GM12878 (cell line): Measurements from ENCODE around the gene ROR2. TPM values are rescaled to one million over a fixed set of nuclear protein-coding genes. Genes with fewer than 3 reads are reported as not detected.

Experiments
- ATAC-seq: fragments of 200-7000 bp; cut with Tn5 transposase; 3 replicates; pipeline ENCODE4 v1.9.1; 2020; ENCODE audit warnings: mild to moderate bottlenecking, moderate library complexity
- BruUV-seq: library from RNA; stranded (reverse); fragments of 400-500 nt; replicated peaks from 2 replicates; lab custom pipeline; 2021; lab: Mats Ljungman, UMichigan
- CTCF ChIA-PET: fragments of 300-600 bp; sonication (Branson Sonifier 250); formaldehyde crosslinking; extraction: SDS; loops from one replicate; lab custom pipeline; 2021; ENCODE audit warnings: inconsistent platforms; lab: Yijun Ruan, JAX
- POLR2A ChIA-PET: fragments of 350-600 bp; formaldehyde crosslinking; extraction: SDS; loops from one replicate; lab custom pipeline; 2021; ENCODE audit warnings: inconsistent platforms; lab: Charles Lee
- RAD21 ChIA-PET: fragments of 300-600 bp; sonication (Branson Sonifier 250); formaldehyde crosslinking; loops from one replicate; lab custom pipeline; 2023; ENCODE audit warnings: antibody characterized with exemption; ENCODE audit not compliant: unreplicated experiment; lab: Charles Lee
- SMC1A ChIA-PET: fragments of 300-600 bp; sonication (Branson Sonifier 250); formaldehyde crosslinking; loops from one replicate; lab custom pipeline; 2023; ENCODE audit not compliant: unreplicated experiment, uncharacterized antibody; lab: Charles Lee
- DNase-seq: peaks from one replicate; pipeline ENCODE4 v3.0.0-alpha.2; 2011; ENCODE audit warnings: low read depth, low spot score
- FAIRE-seq: peaks from 3 replicates; lab custom pipeline; 2011; peaks lifted over from hg19 to GRCh38; lab: Jason Lieb, UNC
- H2AFZ ChIP-seq: 2 replicates; pipeline ENCODE4 v1.6.0; 2011; ENCODE audit warnings: low read depth, low read length, control low read depth; ENCODE audit not compliant: control insufficient read depth
- H3K27ac ChIP-seq: 2 replicates; pipeline ENCODE4 v1.5.1; 2011; ENCODE audit warnings: control low read depth; ENCODE audit not compliant: control insufficient read depth, insufficient read depth
- H3K27me3 ChIP-seq, 2 experiments: replicated peaks in 1 of 2; 2 replicates each; pipeline versions ENCODE4 v1.6.0 to v1.6.1; 2011; ENCODE audit warnings: low read length in 1 of 2; ENCODE audit not compliant: control insufficient read depth in 2 of 2, insufficient read depth in 2 of 2
- H3K36me3 ChIP-seq, 2 experiments: 2 replicates each; pipeline ENCODE4 v1.5.1; 2011; ENCODE audit warnings: low read length in 1 of 2; ENCODE audit not compliant: control insufficient read depth in 2 of 2, insufficient read depth in 2 of 2
- H3K4me1 ChIP-seq: 2 replicates; pipeline ENCODE4 v1.6.1; 2011; ENCODE audit warnings: mild to moderate bottlenecking, low read length, moderate library complexity, mixed read lengths; ENCODE audit not compliant: control insufficient read depth, insufficient read depth
- H3K4me2 ChIP-seq: 2 replicates; pipeline ENCODE4 v1.6.0; 2011; ENCODE audit warnings: control low read depth; ENCODE audit not compliant: control insufficient read depth, insufficient read depth
- H3K4me3 ChIP-seq: fragments of 200-600 bp; sonication (generic); 2 replicates; pipeline ENCODE4 v1.5.1; 2016
- H3K79me2 ChIP-seq: 2 replicates; pipeline ENCODE4 v1.6.0; 2011; ENCODE audit warnings: low read length; ENCODE audit not compliant: control insufficient read depth, insufficient read depth
- H3K9ac ChIP-seq: 2 replicates; pipeline ENCODE4 v1.8.0; 2011; ENCODE audit warnings: low read length, control low read depth, mixed read lengths; ENCODE audit not compliant: control insufficient read depth, insufficient read depth
- H3K9me3 ChIP-seq: replicated peaks from 3 replicates; pipeline ENCODE4 v1.5.1; 2011; ENCODE audit warnings: mild to moderate bottlenecking, low read length; ENCODE audit not compliant: control insufficient read depth, insufficient read depth
- H4K20me1 ChIP-seq: 2 replicates; pipeline ENCODE4 v1.6.0; 2011; ENCODE audit not compliant: control insufficient read depth, insufficient read depth
- CREM ChIP-seq: IDR thresholded peaks from 2 replicates; pipeline ENCODE4 v1.6.1; 2014; ENCODE audit warnings: antibody characterized with exemption, low read depth
- GATAD2B ChIP-seq: fragments of 450-650 bp; conservative IDR thresholded peaks from 2 replicates; pipeline ENCODE4 v1.6.1; 2017; ENCODE audit warnings: low read depth, mild to moderate bottlenecking, moderate library complexity
- HDAC6 ChIP-seq: fragments of 200-600 bp; sonication (generic); IDR thresholded peaks from one replicate; pipeline ENCODE4 v1.8.0; 2017; ENCODE audit warnings: antibody characterized with exemption; ENCODE audit not compliant: unreplicated experiment
- IRF3 ChIP-seq: fragments of 450-650 bp; IDR thresholded peaks from 2 replicates; pipeline ENCODE4 v1.6.1; 2014; ENCODE audit warnings: mild to moderate bottlenecking
- POLR2AphosphoS5 ChIP-seq: IDR thresholded peaks from 2 replicates; pipeline ENCODE4 v1.6.1; 2011; ENCODE audit warnings: mild to moderate bottlenecking, low read length, inconsistent platforms
- SMAD1 ChIP-seq: fragments of 450-650 bp; IDR thresholded peaks from 2 replicates; pipeline ENCODE4 v1.6.1; 2018; ENCODE audit warnings: mild to moderate bottlenecking, low read depth; ENCODE audit not compliant: partially characterized antibody
- WGBS: methylation state at CpG from one replicate; pipeline ENCODE4 v1.1.6; 2016; ENCODE audit warnings: low lambda C conversion rate; ENCODE audit not compliant: insufficient replicate concordance, insufficient coverage; ENCODE audit errors: missing lambda C conversion rate; 5-methylcytosine and 5-hydroxymethylcytosine counted together
- in situ Hi-C: fragments of 300-500 bp; cut with MboI; formaldehyde crosslinking; loops from 9 replicates; pipeline ENCODE4 v1.14.3; 2018; ENCODE audit warnings: mixed read lengths
- intact Hi-C: fragments of 100-400 bp; cut with micrococcal nuclease; formaldehyde crosslinking; loops from one replicate; pipeline ENCODE4 v1.14.2; 2022; ENCODE audit not compliant: unreplicated experiment
- polyA plus RNA-seq, 11 experiments: library from polyadenylated mRNA; depleted of rRNA in 4 of 11; unstranded in 6 of 11; stranded (reverse) in 5 of 11; fragments of >200 nt; fragmentation: Nextera tagmentation in 4 of 11; fragmentation: Illumina TruSeq in 1 of 11; extraction: Ambion mirVana in 4 of 11; extraction: Trizol in 1 of 11; gene quantifications; 1 replicate in 1 of 11; 2 replicates in 10 of 11; pipeline versions ENCODE4 v1.2.1 to v1.2.3, GENCODE V29; 2011 to 2016; ENCODE audit warnings: inconsistent platforms in 2 of 11, missing spikeins in 2 of 11, low read depth in 1 of 11
- total RNA-seq, 4 experiments: library from RNA; depleted of rRNA in 3 of 4; stranded (reverse); fragments of >200 nt in 3 of 4; fragmentation: Illumina TruSeq in 1 of 4; extraction: Trizol in 1 of 4; gene quantifications; 2 replicates each; pipeline versions ENCODE4 v1.2.1 to v1.2.3, GENCODE V29; 2013 to 2021
- TF ChIP-seq, protein P1 (sequence below): IDR thresholded peaks from 2 replicates; pipeline ENCODE4 v1.6.1; 2012; ENCODE audit warnings: low read depth, low read length, improper control_type of control experiment

The ROR2 gene
- total and polyA plus RNA-seq, 10 of the 15 experiments (the other 5 are each of a cell fraction or from before 2014, with no cell fraction given), result 0.03 to 0.05 TPM; not detected in 8

- CTCF ChIA-PET, result no interaction called here
These were observed 35.7 kb upstream of the ROR2 start for GRCh38 chr9:91985692-91986091.

More at GRCh38 chr9:91985692-91986091, 35.7 kb upstream of the ROR2 start:
- Histone ChIP-seq H3K79me2 (no peaks in the 10 kb centered on the region), H3K27me3 (no peaks in the 10 kb centered on the region; a peak in 1 of 4 replicates), H4K20me1 (no peaks in the 10 kb centered on the region), H2AFZ (no peak overlapping the region), H3K27ac (no peak overlapping the region), H3K36me3 (no peaks in the 10 kb centered on the region), H3K9me3 (no peaks in the 10 kb centered on the region), H3K4me1 (no peaks in the 10 kb centered on the region), H3K4me3 (no peak overlapping the region), H3K9ac (no peak overlapping the region), H3K4me2 (no peak overlapping the region)
- DNase-seq, result no peak
- FAIRE-seq, result no peak
- ChIA-PET SMC1A (no interaction called here), POLR2A (interaction anchor here (0.8 kb wide), 1 partner anchor 20 kb away, joined by 3 read pairs; no protein-coding TSS in a partner anchor), RAD21 (no interaction called here)
- in situ Hi-C loops (no loop called here), intact Hi-C loops (no loop called here)
- no peak for TF ChIP-seq CREM
- TF ChIP-seq IRF3, result no peak
- no peak for TF ChIP-seq SMAD1
- TF ChIP-seq, protein P1, sequence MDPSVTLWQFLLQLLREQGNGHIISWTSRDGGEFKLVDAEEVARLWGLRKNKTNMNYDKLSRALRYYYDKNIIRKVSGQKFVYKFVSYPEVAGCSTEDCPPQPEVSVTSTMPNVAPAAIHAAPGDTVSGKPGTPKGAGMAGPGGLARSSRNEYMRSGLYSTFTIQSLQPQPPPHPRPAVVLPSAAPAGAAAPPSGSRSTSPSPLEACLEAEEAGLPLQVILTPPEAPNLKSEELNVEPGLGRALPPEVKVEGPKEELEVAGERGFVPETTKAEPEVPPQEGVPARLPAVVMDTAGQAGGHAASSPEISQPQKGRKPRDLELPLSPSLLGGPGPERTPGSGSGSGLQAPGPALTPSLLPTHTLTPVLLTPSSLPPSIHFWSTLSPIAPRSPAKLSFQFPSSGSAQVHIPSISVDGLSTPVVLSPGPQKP, result no peak
- no peak for TF ChIP-seq POLR2AphosphoS5
- TF ChIP-seq HDAC6, result no peak
- no peak for TF ChIP-seq GATAD2B
- WGBS, result 40% methylated on average over 2 of the region's 2 CpGs
- BruUV-seq, result no TSS peak
- ATAC-seq, result no peak
